WTC11 (cell line): ENCODE measurements around the gene PEX7.

Source experiments
- CBFB ChIP-seq: sonication (generic); formaldehyde crosslinking; IDR thresholded peaks from 2 replicates; pipeline ENCODE4 v1.8.1; 2022; ENCODE audit warnings: mild to moderate bottlenecking, low read depth, missing genetic modification reagents
- CREB1 ChIP-seq: sonication (generic); formaldehyde crosslinking; IDR thresholded peaks from 2 replicates; pipeline ENCODE4 v1.8.0; 2023; ENCODE audit warnings: mild to moderate bottlenecking, missing genetic modification reagents
- ETV6 ChIP-seq: sonication (generic); formaldehyde crosslinking; IDR thresholded peaks from 2 replicates; pipeline ENCODE4 v1.8.1; 2022; ENCODE audit warnings: mild to moderate bottlenecking, missing genetic modification reagents
- FOXK1 ChIP-seq: sonication (generic); formaldehyde crosslinking; IDR thresholded peaks from 2 replicates; pipeline ENCODE4 v1.8.0; 2022; ENCODE audit warnings: mild to moderate bottlenecking, moderate library complexity, missing genetic modification reagents
- IRF1 ChIP-seq: sonication (generic); formaldehyde crosslinking; IDR thresholded peaks from 2 replicates; pipeline ENCODE4 v1.8.0; 2023; ENCODE audit warnings: missing genetic modification reagents
- NFYB ChIP-seq: sonication (generic); formaldehyde crosslinking; conservative IDR thresholded peaks from 2 replicates; pipeline ENCODE4 v1.8.0; 2022; ENCODE audit warnings: low read depth, missing genetic modification reagents
- ZNF263 ChIP-seq: sonication (generic); formaldehyde crosslinking; IDR thresholded peaks from 2 replicates; pipeline ENCODE4 v1.8.1; 2022; ENCODE audit warnings: low read depth, mild to moderate bottlenecking, moderate library complexity, missing genetic modification reagents
- ZNF317 ChIP-seq: sonication (generic); formaldehyde crosslinking; IDR thresholded peaks from 2 replicates; pipeline ENCODE4 v1.8.1; 2023; ENCODE audit warnings: low read depth, mild to moderate bottlenecking, moderate library complexity, missing genetic modification reagents, borderline replicate concordance
- TF ChIP-seq, protein P1 (sequence below): fragments of 200-600 bp; IDR thresholded peaks from 2 replicates; pipeline ENCODE4 v1.8.0; 2022; ENCODE audit warnings: antibody characterized with exemption
- TF ChIP-seq, protein P2 (sequence below): sonication (generic); formaldehyde crosslinking; IDR thresholded peaks from 2 replicates; pipeline ENCODE4 v1.8.0; 2022; ENCODE audit warnings: mild to moderate bottlenecking, missing genetic modification reagents
- TF ChIP-seq, protein P3 (sequence below): sonication (generic); formaldehyde crosslinking; IDR thresholded peaks from 2 replicates; pipeline ENCODE4 v1.8.0; 2022; ENCODE audit warnings: missing genetic modification reagents
- TF ChIP-seq, protein P4 (sequence below): sonication (generic); formaldehyde crosslinking; IDR thresholded peaks from 2 replicates; pipeline ENCODE4 v1.8.0; 2023; ENCODE audit warnings: mild to moderate bottlenecking, missing genetic modification reagents

DNA sequence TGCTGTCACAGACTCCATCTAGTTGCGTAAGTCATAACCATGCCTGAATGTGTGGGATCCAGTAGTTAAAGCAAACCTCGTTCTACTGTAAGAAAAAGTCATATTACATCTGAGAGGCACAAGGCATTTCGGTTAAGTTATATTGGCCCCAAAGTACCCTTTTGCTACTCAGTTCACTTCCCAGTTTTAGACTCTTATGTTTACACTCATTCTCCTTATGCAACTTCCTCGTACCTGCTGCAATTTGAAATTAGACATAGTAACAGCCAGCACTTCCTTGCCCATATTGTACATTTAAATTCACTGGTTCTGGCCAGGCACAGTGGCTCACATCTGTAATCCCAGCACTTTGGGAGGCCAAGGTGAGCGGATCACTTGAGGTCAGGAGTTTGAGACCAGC, 37.0 kb downstream of the PEX7 start:
- TF ChIP-seq CBFB (CRISPR knock-in tag), result no peak
- TF ChIP-seq, protein P1, sequence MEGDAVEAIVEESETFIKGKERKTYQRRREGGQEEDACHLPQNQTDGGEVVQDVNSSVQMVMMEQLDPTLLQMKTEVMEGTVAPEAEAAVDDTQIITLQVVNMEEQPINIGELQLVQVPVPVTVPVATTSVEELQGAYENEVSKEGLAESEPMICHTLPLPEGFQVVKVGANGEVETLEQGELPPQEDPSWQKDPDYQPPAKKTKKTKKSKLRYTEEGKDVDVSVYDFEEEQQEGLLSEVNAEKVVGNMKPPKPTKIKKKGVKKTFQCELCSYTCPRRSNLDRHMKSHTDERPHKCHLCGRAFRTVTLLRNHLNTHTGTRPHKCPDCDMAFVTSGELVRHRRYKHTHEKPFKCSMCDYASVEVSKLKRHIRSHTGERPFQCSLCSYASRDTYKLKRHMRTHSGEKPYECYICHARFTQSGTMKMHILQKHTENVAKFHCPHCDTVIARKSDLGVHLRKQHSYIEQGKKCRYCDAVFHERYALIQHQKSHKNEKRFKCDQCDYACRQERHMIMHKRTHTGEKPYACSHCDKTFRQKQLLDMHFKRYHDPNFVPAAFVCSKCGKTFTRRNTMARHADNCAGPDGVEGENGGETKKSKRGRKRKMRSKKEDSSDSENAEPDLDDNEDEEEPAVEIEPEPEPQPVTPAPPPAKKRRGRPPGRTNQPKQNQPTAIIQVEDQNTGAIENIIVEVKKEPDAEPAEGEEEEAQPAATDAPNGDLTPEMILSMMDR, result no peak
- no peak for TF ChIP-seq NFYB (CRISPR knock-in tag)
- TF ChIP-seq, protein P2, sequence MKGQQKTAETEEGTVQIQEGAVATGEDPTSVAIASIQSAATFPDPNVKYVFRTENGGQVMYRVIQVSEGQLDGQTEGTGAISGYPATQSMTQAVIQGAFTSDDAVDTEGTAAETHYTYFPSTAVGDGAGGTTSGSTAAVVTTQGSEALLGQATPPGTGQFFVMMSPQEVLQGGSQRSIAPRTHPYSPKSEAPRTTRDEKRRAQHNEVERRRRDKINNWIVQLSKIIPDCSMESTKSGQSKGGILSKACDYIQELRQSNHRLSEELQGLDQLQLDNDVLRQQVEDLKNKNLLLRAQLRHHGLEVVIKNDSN, result no peak
- TF ChIP-seq, protein P3, sequence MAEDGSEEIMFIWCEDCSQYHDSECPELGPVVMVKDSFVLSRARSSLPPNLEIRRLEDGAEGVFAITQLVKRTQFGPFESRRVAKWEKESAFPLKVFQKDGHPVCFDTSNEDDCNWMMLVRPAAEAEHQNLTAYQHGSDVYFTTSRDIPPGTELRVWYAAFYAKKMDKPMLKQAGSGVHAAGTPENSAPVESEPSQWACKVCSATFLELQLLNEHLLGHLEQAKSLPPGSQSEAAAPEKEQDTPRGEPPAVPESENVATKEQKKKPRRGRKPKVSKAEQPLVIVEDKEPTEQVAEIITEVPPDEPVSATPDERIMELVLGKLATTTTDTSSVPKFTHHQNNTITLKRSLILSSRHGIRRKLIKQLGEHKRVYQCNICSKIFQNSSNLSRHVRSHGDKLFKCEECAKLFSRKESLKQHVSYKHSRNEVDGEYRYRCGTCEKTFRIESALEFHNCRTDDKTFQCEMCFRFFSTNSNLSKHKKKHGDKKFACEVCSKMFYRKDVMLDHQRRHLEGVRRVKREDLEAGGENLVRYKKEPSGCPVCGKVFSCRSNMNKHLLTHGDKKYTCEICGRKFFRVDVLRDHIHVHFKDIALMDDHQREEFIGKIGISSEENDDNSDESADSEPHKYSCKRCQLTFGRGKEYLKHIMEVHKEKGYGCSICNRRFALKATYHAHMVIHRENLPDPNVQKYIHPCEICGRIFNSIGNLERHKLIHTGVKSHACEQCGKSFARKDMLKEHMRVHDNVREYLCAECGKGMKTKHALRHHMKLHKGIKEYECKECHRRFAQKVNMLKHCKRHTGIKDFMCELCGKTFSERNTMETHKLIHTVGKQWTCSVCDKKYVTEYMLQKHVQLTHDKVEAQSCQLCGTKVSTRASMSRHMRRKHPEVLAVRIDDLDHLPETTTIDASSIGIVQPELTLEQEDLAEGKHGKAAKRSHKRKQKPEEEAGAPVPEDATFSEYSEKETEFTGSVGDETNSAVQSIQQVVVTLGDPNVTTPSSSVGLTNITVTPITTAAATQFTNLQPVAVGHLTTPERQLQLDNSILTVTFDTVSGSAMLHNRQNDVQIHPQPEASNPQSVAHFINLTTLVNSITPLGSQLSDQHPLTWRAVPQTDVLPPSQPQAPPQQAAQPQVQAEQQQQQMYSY (CRISPR knock-in tag), result no peak
- TF ChIP-seq ZNF263 (CRISPR knock-in tag), result no peak
- TF ChIP-seq, protein P4, sequence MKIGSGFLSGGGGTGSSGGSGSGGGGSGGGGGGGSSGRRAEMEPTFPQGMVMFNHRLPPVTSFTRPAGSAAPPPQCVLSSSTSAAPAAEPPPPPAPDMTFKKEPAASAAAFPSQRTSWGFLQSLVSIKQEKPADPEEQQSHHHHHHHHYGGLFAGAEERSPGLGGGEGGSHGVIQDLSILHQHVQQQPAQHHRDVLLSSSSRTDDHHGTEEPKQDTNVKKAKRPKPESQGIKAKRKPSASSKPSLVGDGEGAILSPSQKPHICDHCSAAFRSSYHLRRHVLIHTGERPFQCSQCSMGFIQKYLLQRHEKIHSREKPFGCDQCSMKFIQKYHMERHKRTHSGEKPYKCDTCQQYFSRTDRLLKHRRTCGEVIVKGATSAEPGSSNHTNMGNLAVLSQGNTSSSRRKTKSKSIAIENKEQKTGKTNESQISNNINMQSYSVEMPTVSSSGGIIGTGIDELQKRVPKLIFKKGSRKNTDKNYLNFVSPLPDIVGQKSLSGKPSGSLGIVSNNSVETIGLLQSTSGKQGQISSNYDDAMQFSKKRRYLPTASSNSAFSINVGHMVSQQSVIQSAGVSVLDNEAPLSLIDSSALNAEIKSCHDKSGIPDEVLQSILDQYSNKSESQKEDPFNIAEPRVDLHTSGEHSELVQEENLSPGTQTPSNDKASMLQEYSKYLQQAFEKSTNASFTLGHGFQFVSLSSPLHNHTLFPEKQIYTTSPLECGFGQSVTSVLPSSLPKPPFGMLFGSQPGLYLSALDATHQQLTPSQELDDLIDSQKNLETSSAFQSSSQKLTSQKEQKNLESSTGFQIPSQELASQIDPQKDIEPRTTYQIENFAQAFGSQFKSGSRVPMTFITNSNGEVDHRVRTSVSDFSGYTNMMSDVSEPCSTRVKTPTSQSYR, result no peak
- TF ChIP-seq CREB1 (CRISPR knock-in tag), result no peak
- TF ChIP-seq FOXK1 (CRISPR knock-in tag), result no peak
- no peak for TF ChIP-seq ETV6
- TF ChIP-seq ZNF317, result no peak
- no peak for TF ChIP-seq IRF1
